PC-9 (cell line): ENCODE data around the gene HEATR5B. TPM values are rescaled to one million over a fixed set of nuclear protein-coding genes. Genes with fewer than 3 reads are reported as not detected.

ENCODE experiments used
- BruUV-seq: library from RNA; stranded (reverse); fragments of 400-500 nt; replicated peaks from 2 replicates; lab custom pipeline; 2021; lab: Mats Ljungman, UMichigan
- CTCF ChIA-PET: fragments of 300-600 bp; sonication (Branson Sonifier 250); formaldehyde crosslinking; loops from one replicate; lab custom pipeline; 2022; ENCODE audit warnings: antibody characterized with exemption; lab: Charles Lee
- POLR2A ChIA-PET: fragments of 300-600 bp; sonication (Branson Sonifier 250); formaldehyde crosslinking; loops from one replicate; lab custom pipeline; 2022; ENCODE audit warnings: antibody characterized with exemption; ENCODE audit not compliant: unreplicated experiment; lab: Charles Lee
- DNase-seq, 2 experiments: peaks; one replicate each; pipeline versions ENCODE4 v3.0.0 to v3.0.0-alpha.2; 2015 to 2022; ENCODE audit warnings: mixed read lengths in 1 of 2
- H2AFZ ChIP-seq: fragments of 200-600 bp; sonication (generic); 2 replicates; pipeline ENCODE4 v1.8.1; 2017; ENCODE audit warnings: antibody characterized with exemption
- H3F3A ChIP-seq: fragments of 200-600 bp; sonication (generic); 2 replicates; pipeline ENCODE4 v1.8.1; 2017; ENCODE audit warnings: antibody characterized with exemption, mild to moderate bottlenecking, low read depth; ENCODE audit not compliant: insufficient read depth
- H3K27ac ChIP-seq: fragments of 200-600 bp; sonication (generic); 2 replicates; pipeline ENCODE4 v1.6.1; 2016; ENCODE audit warnings: mixed run types
- H3K27me3 ChIP-seq: fragments of 200-600 bp; sonication (generic); 2 replicates; pipeline ENCODE4 v1.6.1; 2016; ENCODE audit warnings: low read depth, mixed run types; ENCODE audit not compliant: insufficient read depth
- H3K36me3 ChIP-seq: fragments of 200-600 bp; sonication (generic); 2 replicates; pipeline ENCODE4 v1.6.1; 2016; ENCODE audit warnings: low read depth, mixed run types
- H3K4me1 ChIP-seq: fragments of 200-600 bp; sonication (generic); replicated peaks from 2 replicates; pipeline ENCODE4 v1.6.1; 2016; ENCODE audit warnings: mixed run types; ENCODE audit not compliant: insufficient read depth
- H3K4me2 ChIP-seq: fragments of 200-600 bp; sonication (generic); 2 replicates; pipeline ENCODE4 v1.6.1; 2017; ENCODE audit warnings: mixed run types
- H3K4me3 ChIP-seq: fragments of 200-600 bp; sonication (generic); 2 replicates; pipeline ENCODE4 v1.6.1; 2016; ENCODE audit warnings: mixed run types
- H3K79me2 ChIP-seq: fragments of 200-600 bp; sonication (generic); 2 replicates; pipeline ENCODE4 v1.6.1; 2017; ENCODE audit warnings: low read depth, mixed run types
- H3K9me2 ChIP-seq: fragments of 200-600 bp; sonication (generic); 2 replicates; pipeline ENCODE4 v1.8.1; 2017; ENCODE audit warnings: mild to moderate bottlenecking; ENCODE audit not compliant: insufficient read depth
- H3K9me3 ChIP-seq: fragments of 200-600 bp; sonication (generic); 2 replicates; pipeline ENCODE4 v1.8.1; 2016; ENCODE audit warnings: low read depth; ENCODE audit not compliant: insufficient read depth
- H4K20me1 ChIP-seq: fragments of 200-600 bp; sonication (generic); 2 replicates; pipeline ENCODE4 v1.8.1; 2017; ENCODE audit not compliant: insufficient read depth
- EZH2 ChIP-seq: fragments of 200-600 bp; sonication (generic); IDR thresholded peaks from 2 replicates; pipeline ENCODE4 v1.8.0; 2017; ENCODE audit warnings: antibody characterized with exemption, low read depth
- intact Hi-C: fragments of 100-400 bp; cut with micrococcal nuclease; formaldehyde crosslinking; loops from one replicate; pipeline ENCODE4 v1.10.0; 2022; ENCODE audit not compliant: unreplicated experiment
- total RNA-seq: library from RNA; stranded (reverse); gene quantifications from 2 replicates; pipeline ENCODE4 v1.2.3, GENCODE V29; 2021
- TF ChIP-seq, protein P1 (sequence below): fragments of 200-600 bp; sonication (generic); conservative IDR thresholded peaks from 2 replicates; pipeline ENCODE4 v1.6.1; 2017; ENCODE audit warnings: mixed run types, antibody characterized with exemption, mild to moderate bottlenecking, moderate library complexity

HEATR5B gene
- total RNA-seq, 1 experiment from 2014 or later, result 13.0 TPM

DNA sequence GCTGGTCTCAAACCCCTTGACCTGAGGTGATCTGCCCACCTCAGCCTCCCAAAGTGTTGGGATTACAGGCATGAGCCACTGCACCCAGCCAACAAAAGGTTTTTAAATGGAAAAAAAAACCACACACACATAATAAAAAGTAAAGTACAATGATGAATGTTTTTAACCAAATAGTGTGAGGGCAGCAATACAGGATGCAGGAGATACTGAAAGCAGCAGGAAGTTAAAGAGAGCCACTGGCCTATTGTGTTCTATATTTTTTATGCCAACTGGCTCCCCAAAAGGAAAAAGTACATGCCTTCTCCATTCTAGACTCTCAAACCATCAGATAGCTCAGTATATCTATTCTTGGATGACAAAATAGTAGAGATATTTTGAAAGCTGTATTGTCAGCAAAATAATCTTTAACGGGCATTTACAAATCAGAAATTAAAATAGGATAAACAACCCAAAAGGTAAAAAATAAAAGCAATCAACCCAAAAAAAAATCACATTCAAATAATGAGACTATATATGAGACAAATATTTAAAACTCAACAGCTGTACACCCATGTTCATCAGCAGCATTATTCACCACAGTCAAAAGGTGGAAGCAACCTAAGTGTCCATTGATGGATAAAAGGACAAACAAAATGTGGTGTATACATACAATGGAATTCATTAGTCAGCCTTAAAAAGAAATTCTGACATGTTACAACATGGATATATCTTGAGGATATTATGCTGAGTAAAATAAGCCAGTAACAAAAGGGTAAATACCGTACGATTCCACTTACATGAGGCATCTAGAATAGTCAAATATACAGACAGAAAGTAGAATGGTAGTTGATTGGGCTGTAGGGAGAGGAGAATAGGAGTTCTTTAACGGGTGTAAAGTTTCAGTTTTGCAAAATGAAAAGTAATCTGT, 26.4 kb upstream of the HEATR5B start:
- H2AFZ ChIP-seq, result no peak overlapping the region
- H3K9me2 ChIP-seq, result no peaks in the 10 kb centered on the region
- DNase-seq, result no peak
- H3K27me3 ChIP-seq, result no peaks in the 10 kb centered on the region
- BruUV-seq, result no TSS peak
- no peaks in the 10 kb centered on the region for H3K9me3 ChIP-seq
- TF ChIP-seq, protein P1, sequence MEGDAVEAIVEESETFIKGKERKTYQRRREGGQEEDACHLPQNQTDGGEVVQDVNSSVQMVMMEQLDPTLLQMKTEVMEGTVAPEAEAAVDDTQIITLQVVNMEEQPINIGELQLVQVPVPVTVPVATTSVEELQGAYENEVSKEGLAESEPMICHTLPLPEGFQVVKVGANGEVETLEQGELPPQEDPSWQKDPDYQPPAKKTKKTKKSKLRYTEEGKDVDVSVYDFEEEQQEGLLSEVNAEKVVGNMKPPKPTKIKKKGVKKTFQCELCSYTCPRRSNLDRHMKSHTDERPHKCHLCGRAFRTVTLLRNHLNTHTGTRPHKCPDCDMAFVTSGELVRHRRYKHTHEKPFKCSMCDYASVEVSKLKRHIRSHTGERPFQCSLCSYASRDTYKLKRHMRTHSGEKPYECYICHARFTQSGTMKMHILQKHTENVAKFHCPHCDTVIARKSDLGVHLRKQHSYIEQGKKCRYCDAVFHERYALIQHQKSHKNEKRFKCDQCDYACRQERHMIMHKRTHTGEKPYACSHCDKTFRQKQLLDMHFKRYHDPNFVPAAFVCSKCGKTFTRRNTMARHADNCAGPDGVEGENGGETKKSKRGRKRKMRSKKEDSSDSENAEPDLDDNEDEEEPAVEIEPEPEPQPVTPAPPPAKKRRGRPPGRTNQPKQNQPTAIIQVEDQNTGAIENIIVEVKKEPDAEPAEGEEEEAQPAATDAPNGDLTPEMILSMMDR, result no peak
- H3F3A ChIP-seq, result peaks cover 3% of the 10 kb centered on the region; the same call in 1 of the 2 replicates
- no peak overlapping the region for H3K27ac ChIP-seq
- CTCF ChIA-PET, result no interaction called here
- intact Hi-C loops, result no loop called here
- H3K36me3 ChIP-seq, result peaks cover 12% of the 10 kb centered on the region
- H3K4me3 ChIP-seq, result no peak overlapping the region
- no peak overlapping the region for H3K4me2 ChIP-seq
- no peaks in the 10 kb centered on the region for H4K20me1 ChIP-seq
- POLR2A ChIA-PET, result interaction anchor here (0.7 kb wide), 1 partner anchor 1094 kb away, joined by 3 read pairs; no protein-coding TSS in a partner anchor
- H3K4me1 ChIP-seq, result no peaks in the 10 kb centered on the region
- H3K79me2 ChIP-seq, result no peaks in the 10 kb centered on the region

DNA sequence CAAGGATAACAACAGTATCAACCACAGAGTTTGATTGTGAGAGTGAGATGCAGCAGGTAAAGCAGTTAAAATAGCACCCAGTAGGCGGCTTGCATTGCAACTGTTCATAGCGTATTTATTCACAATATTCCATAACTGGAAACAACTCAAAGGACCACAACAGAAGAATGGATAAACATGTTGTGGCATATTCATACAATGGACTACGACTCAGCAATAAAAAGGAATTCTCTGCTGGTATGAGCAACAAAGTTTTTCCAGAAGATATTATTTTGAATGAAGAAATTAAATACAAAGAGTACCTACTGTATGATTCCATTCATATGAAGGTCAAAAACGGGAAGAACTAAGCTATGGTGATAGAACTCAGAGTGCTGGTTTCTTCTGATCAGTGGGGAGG, 25.4 kb upstream of the HEATR5B start:
- Histone ChIP-seq H3K4me2 (no peak overlapping the region), H4K20me1 (no peaks in the 10 kb centered on the region), H2AFZ (no peak overlapping the region), H3K36me3 (peaks cover 12% of the 10 kb centered on the region), H3K4me3 (no peak overlapping the region), H3K4me1 (peaks cover 7% of the 10 kb centered on the region), H3K27me3 (no peaks in the 10 kb centered on the region), H3K9me3 (no peaks in the 10 kb centered on the region), H3K27ac (no peak overlapping the region), H3F3A (peaks cover 12% of the 10 kb centered on the region), H3K9me2 (no peaks in the 10 kb centered on the region), H3K79me2 (no peaks in the 10 kb centered on the region)
- no peak for DNase-seq
- no TSS peak for BruUV-seq
- intact Hi-C loops, result no loop called here
- ChIA-PET CTCF (no interaction called here), POLR2A (interaction anchor here (0.7 kb wide), 1 partner anchor 1095 kb away, joined by 3 read pairs; no protein-coding TSS in a partner anchor)
- TF ChIP-seq EZH2, result no peak

DNA sequence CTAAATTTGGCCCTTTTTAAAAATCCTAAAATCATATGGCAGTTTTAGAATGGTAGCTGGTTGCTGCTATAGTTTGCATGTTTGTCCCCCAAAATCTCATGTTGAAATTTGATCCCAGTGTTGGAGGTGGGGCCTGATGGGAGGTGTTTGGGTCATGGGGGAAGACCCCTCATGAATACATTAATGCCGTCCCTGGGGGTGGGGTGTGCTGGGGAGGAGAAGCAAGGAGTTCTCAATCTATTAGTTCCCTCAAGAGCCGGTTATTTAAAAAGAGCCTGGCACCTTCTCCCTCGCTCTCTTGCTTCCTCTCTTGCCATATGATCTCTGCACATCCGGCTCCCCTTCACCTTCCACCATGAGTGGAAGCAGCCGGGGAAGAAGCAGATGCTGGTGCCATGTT, 21.0 kb upstream of the HEATR5B start:
- H3K27ac ChIP-seq, result no peak overlapping the region
- H3F3A ChIP-seq, result peaks cover 26% of the 10 kb centered on the region
- H3K4me2 ChIP-seq, result no peak overlapping the region
- H3K9me2 ChIP-seq, result no peaks in the 10 kb centered on the region
- H4K20me1 ChIP-seq, result no peaks in the 10 kb centered on the region
- H2AFZ ChIP-seq, result no peak overlapping the region
- intact Hi-C loops, result no loop called here
- BruUV-seq, result no TSS peak
- TF ChIP-seq EZH2, result no peak
- TF ChIP-seq, protein P1, result no peak
- peaks cover 20% of the 10 kb centered on the region for H3K4me1 ChIP-seq
- H3K79me2 ChIP-seq, result no peaks in the 10 kb centered on the region
- CTCF ChIA-PET, result interaction anchor here (0.6 kb wide), 1 partner anchor 136 kb away, joined by 6 read pairs; no protein-coding TSS in a partner anchor
- no peak for DNase-seq
- H3K36me3 ChIP-seq, result peaks cover 17% of the 10 kb centered on the region
- no peaks in the 10 kb centered on the region for H3K9me3 ChIP-seq
- POLR2A ChIA-PET, result interaction anchor here (0.7 kb wide), 1 partner anchor 19 kb away, joined by 6 read pairs; no protein-coding TSS in a partner anchor
- no peak overlapping the region for H3K4me3 ChIP-seq
- H3K27me3 ChIP-seq, result no peaks in the 10 kb centered on the region
